ENCODE measurements around the gene FASTK. TPM values are rescaled to one million over a fixed set of nuclear protein-coding genes. Genes with fewer than 3 reads are reported as not detected.
A peak's percentile ranks its signal among the peaks of the same experiment; 100 is the strongest.

FASTK gene
- total RNA-seq, 1 experiment from 2014 or later: 95.0 TPM

DNA sequence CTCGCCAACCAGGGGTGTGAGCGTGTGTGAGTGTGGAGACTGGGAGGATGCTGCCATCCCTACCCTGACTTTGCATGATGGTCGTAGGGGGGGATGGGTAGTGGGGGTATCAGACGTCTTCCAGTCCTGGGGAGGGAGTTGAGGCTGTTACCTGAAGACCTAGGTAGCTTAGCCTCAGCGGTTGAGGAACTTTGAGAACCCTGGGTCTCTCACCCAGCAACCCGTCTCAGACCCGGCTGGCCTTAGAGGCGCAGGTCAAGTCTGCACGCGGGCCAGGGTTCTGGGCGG is 18.6 kb downstream of the FASTK start:
- H3K27ac ChIP-seq (ENCODE audit: low read length): peak overlapping the region; percentile 94
- peak; percentile 43; the same call in 1 of the 2 replicates for ATAC-seq
- POLR2A ChIA-PET: interaction anchor here (0.7 kb wide), 1 partner anchor 62 kb away, joined by 8 read pairs; no protein-coding TSS in a partner anchor

More for the DNA sequence above, 18.6 kb downstream of the FASTK start:
- CTCF ChIA-PET: interaction anchor here (0.5 kb wide), 1 partner anchor 12 kb away, joined by 3 read pairs; no protein-coding TSS in a partner anchor
- H3K4me1 ChIP-seq (ENCODE audit: control insufficient read depth, insufficient read depth, low read length): peaks cover 36% of the 10 kb centered on the region
- in situ Hi-C loops (cut with HindIII; ENCODE audit: low pct_unique_long_range_greater_than_20kb, low sequenced_read_pairs): no loop called here
- H3K36me3 ChIP-seq (ENCODE audit: control insufficient read depth, insufficient read depth, low read length): peaks cover 13% of the 10 kb centered on the region
- TF ChIP-seq REST (IDR thresholded peaks at IDR 0.05; ENCODE audit: insufficient read depth in 1 of 2, low read depth in 2 of 2, low read length in 1 of 2) (no peak), SIN3A (IDR thresholded peaks at IDR 0.05; ENCODE audit: borderline replicate concordance, insufficient read depth, low read depth, low read length) (0 out of 2 replicates have a peak, but pooled peaks have one; percentile 65), TCF7L2 (IDR thresholded peaks at IDR 0.05; ENCODE audit: low read depth, low read length) (no peak), POLR2AphosphoS5 (IDR thresholded peaks at IDR 0.05; ENCODE audit: low read depth, low read length) (peak; percentile 65), CTCF (IDR thresholded peaks at IDR 0.05) (no peak)
- no peaks in the 10 kb centered on the region for H3K27me3 ChIP-seq (ENCODE audit: control insufficient read depth, insufficient read depth, low read length)
- BruUV-seq (replicated peaks): no TSS peak
- intact Hi-C loops (cut with micrococcal nuclease; ENCODE audit: unreplicated experiment): no loop called here
- H3K9me3 ChIP-seq (ENCODE audit: control insufficient read depth, insufficient read depth, low read depth, low read length): no peaks in the 10 kb centered on the region
- no peak for DNase-seq (ENCODE audit: low read depth, low spot score)
- H3K4me3 ChIP-seq (ENCODE audit: low read depth in 2 of 2, low read length in 2 of 2): peak overlapping the region; percentile 83 to 94
